ENCODE results near the gene SNAPC3.

SNAPC3 gene

DNA sequence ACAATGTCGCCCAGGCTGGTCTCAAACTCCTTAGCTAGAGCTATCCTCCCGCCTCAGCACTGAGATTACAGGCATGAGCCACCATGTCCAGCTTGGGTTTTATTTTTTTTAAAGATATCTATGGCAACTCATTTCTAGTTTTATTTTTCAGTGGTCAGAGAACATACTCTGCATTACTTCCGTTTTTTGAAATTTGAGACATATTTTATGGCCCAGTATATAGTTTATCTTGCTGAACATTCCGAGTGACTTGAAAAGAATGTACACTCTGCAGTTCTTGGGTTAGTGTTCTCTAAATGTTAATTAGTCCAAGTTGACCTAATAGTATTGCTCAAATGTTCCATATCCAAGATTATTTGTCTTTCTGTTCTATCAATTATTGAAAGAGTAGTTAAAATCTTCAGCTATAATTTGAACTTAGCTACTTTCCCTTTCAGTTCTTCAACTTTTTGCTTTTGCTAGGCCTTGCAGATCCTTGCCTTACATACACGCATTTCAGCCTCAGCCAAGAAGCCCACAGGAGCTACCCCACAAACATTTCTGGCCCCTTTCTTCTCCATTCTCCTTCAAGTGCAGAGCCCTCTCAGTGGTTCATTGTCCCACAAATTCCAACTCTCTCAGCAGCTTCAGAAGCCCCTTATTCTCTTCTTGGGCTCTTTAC is 22.3 kb upstream of the SNAPC3 start:
- H3K27me3 ChIP-seq (ENCODE audit: low read depth, low read length) = no peaks in the 10 kb centered on the region
- H2AFZ ChIP-seq (ENCODE audit: low read depth, low read length) = peak overlapping the region; percentile 30; the same call in 1 of the 2 replicates
- H3K4me2 ChIP-seq (ENCODE audit: low read length) = no peak overlapping the region
- no peaks in the 10 kb centered on the region for H3K79me2 ChIP-seq (ENCODE audit: low read length)
- H3K4me1 ChIP-seq (ENCODE audit: low read length) = no peaks in the 10 kb centered on the region
- no peak overlapping the region for H3K4me3 ChIP-seq (ENCODE audit: low read length)
- no peak overlapping the region for H3K9ac ChIP-seq (ENCODE audit: low read length)
- H3K9me3 ChIP-seq (ENCODE audit: insufficient read depth, low read length) = no peaks in the 10 kb centered on the region
- no peaks in the 10 kb centered on the region for H4K20me1 ChIP-seq (ENCODE audit: insufficient read depth, low read length)
- no peak overlapping the region for H3K27ac ChIP-seq (ENCODE audit: low read length)
- TF ChIP-seq, protein P1, sequence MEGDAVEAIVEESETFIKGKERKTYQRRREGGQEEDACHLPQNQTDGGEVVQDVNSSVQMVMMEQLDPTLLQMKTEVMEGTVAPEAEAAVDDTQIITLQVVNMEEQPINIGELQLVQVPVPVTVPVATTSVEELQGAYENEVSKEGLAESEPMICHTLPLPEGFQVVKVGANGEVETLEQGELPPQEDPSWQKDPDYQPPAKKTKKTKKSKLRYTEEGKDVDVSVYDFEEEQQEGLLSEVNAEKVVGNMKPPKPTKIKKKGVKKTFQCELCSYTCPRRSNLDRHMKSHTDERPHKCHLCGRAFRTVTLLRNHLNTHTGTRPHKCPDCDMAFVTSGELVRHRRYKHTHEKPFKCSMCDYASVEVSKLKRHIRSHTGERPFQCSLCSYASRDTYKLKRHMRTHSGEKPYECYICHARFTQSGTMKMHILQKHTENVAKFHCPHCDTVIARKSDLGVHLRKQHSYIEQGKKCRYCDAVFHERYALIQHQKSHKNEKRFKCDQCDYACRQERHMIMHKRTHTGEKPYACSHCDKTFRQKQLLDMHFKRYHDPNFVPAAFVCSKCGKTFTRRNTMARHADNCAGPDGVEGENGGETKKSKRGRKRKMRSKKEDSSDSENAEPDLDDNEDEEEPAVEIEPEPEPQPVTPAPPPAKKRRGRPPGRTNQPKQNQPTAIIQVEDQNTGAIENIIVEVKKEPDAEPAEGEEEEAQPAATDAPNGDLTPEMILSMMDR (IDR thresholded peaks at IDR 0.05; ENCODE audit: low read depth, low read length) = no peak
- TF ChIP-seq EZH2phosphoT487 (IDR thresholded peaks at IDR 0.05; ENCODE audit: low read depth) = no peak
- H3K36me3 ChIP-seq (replicated peaks; ENCODE audit: low read depth, low read length) = no peaks in the 10 kb centered on the region

DNA sequence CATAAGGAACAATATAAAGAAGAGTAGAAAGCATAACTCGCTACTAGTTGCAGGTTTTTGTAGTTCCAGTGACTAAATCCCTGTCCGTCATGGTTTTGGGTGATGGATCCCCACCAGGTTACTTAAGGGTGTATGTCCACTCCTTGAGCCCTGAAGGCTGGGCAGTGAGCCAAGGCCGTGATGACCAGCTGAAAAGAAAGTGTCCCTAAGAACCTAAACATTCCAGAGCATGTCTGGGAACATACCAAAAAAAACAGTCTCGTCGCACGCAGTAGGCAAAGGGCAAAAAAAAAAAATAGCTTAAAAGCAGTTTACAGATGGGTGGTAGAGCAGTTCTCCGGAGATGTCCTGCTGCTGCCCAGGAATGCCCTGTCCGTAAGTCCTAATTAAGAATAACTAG is 21.4 kb upstream of the SNAPC3 start:
- H3K4me1 ChIP-seq (ENCODE audit: low read length) = no peaks in the 10 kb centered on the region
- no peaks in the 10 kb centered on the region for H3K79me2 ChIP-seq (ENCODE audit: low read length)
- no peak overlapping the region for H3K27ac ChIP-seq (ENCODE audit: low read length)
- H4K20me1 ChIP-seq (ENCODE audit: insufficient read depth, low read length) = no peaks in the 10 kb centered on the region
- no peaks in the 10 kb centered on the region for H3K36me3 ChIP-seq (replicated peaks; ENCODE audit: low read depth, low read length)
- no peaks in the 10 kb centered on the region for H3K27me3 ChIP-seq (ENCODE audit: low read depth, low read length)
- H2AFZ ChIP-seq (ENCODE audit: low read depth, low read length) = no peak overlapping the region
- no peaks in the 10 kb centered on the region for H3K9me3 ChIP-seq (ENCODE audit: insufficient read depth, low read length)
- no peak overlapping the region for H3K9ac ChIP-seq (ENCODE audit: low read length)
- TF ChIP-seq EZH2phosphoT487 (IDR thresholded peaks at IDR 0.05; ENCODE audit: low read depth) = no peak
- TF ChIP-seq, protein P1 (IDR thresholded peaks at IDR 0.05; ENCODE audit: low read depth, low read length) = no peak
- no peak overlapping the region for H3K4me2 ChIP-seq (ENCODE audit: low read length)
- H3K4me3 ChIP-seq (ENCODE audit: low read length) = no peak overlapping the region

- Histone ChIP-seq H3K9me3 (ENCODE audit: insufficient read depth, low read length) (no peaks in the 10 kb centered on the region), H2AFZ (ENCODE audit: low read depth, low read length) (no peak overlapping the region), H3K9ac (ENCODE audit: low read length) (no peak overlapping the region), H4K20me1 (ENCODE audit: insufficient read depth, low read length) (no peaks in the 10 kb centered on the region), H3K27me3 (ENCODE audit: low read depth, low read length) (no peaks in the 10 kb centered on the region), H3K36me3 (replicated peaks; ENCODE audit: low read depth, low read length) (no peaks in the 10 kb centered on the region), H3K4me3 (ENCODE audit: low read length) (no peak overlapping the region), H3K4me2 (ENCODE audit: low read length) (no peak overlapping the region), H3K79me2 (ENCODE audit: low read length) (no peaks in the 10 kb centered on the region), H3K27ac (ENCODE audit: low read length) (no peak overlapping the region), H3K4me1 (ENCODE audit: low read length) (no peaks in the 10 kb centered on the region)
- no peak for TF ChIP-seq EZH2phosphoT487 (IDR thresholded peaks at IDR 0.05; ENCODE audit: low read depth)
- TF ChIP-seq, protein P1 (IDR thresholded peaks at IDR 0.05; ENCODE audit: low read depth, low read length) = peak; percentile 43
Measured at GRCh38 chr9:15403155-15403554, 19.5 kb upstream of the SNAPC3 start.

DNA sequence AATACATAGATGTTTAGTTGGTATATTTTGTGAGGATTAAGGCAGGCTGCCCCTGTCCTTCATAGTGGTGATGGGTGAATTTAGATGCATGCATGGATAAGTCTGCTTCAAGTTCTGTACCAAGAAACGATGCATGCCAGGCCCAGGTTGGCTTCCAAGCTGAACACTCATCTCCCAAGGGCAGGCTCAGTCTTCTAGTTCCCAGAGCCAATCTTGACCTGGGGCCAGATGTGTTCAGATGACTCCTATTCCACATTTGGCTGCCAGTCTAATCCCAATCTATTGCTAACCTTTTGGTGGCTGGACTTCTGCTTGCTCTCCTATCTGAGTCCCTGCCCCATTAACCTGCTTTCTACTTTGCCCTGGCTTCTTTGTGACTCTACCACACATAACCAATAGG is 18.5 kb upstream of the SNAPC3 start:
- no peaks in the 10 kb centered on the region for H3K36me3 ChIP-seq (replicated peaks; ENCODE audit: low read depth, low read length)
- H3K4me2 ChIP-seq (ENCODE audit: low read length) = no peak overlapping the region
- no peaks in the 10 kb centered on the region for H3K27me3 ChIP-seq (ENCODE audit: low read depth, low read length)
- H3K4me3 ChIP-seq (ENCODE audit: low read length) = no peak overlapping the region
- H3K9ac ChIP-seq (ENCODE audit: low read length) = no peak overlapping the region
- no peak overlapping the region for H2AFZ ChIP-seq (ENCODE audit: low read depth, low read length)
- H3K9me3 ChIP-seq (ENCODE audit: insufficient read depth, low read length) = no peaks in the 10 kb centered on the region
- H3K27ac ChIP-seq (ENCODE audit: low read length) = no peak overlapping the region
- H4K20me1 ChIP-seq (ENCODE audit: insufficient read depth, low read length) = no peaks in the 10 kb centered on the region
- no peak for TF ChIP-seq EZH2phosphoT487 (IDR thresholded peaks at IDR 0.05; ENCODE audit: low read depth)
- TF ChIP-seq, protein P1 (IDR thresholded peaks at IDR 0.05; ENCODE audit: low read depth, low read length) = no peak
- no peaks in the 10 kb centered on the region for H3K79me2 ChIP-seq (ENCODE audit: low read length)
- H3K4me1 ChIP-seq (ENCODE audit: low read length) = no peaks in the 10 kb centered on the region

Measured in OCI-LY3 (cell line).